SU-DHL-6 (cell line): ENCODE results near the gene SPA17.

Source experiments
- H2AFZ ChIP-seq: fragments of 200-600 bp; sonication (generic); 2 replicates; pipeline ENCODE4 v1.6.1; 2014; ENCODE audit warnings: low read depth, mild to moderate bottlenecking, moderate library complexity, mixed read lengths, antibody characterized with exemption, low read length; ENCODE audit not compliant: severe bottlenecking
- H3F3A ChIP-seq: fragments of 200-600 bp; shearing (Covaris generic); 2 replicates; pipeline ENCODE4 v1.6.0; 2016; ENCODE audit warnings: antibody characterized with exemption, mild to moderate bottlenecking; ENCODE audit not compliant: insufficient read depth
- H3K27ac ChIP-seq: fragments of 200-600 bp; sonication (generic); 2 replicates; pipeline ENCODE4 v1.5.1; 2016; ENCODE audit warnings: low read depth, mild to moderate bottlenecking, low read length, moderate library complexity, mixed read lengths
- H3K27me3 ChIP-seq: fragments of 200-600 bp; sonication (generic), shearing (Covaris generic); 2 replicates; pipeline ENCODE4 v1.6.0; 2014; ENCODE audit warnings: mild to moderate bottlenecking, low read length
- H3K36me3 ChIP-seq: fragments of 200-600 bp; sonication (generic); 2 replicates; pipeline ENCODE4 v1.6.1; 2014; ENCODE audit warnings: mild to moderate bottlenecking, low read length, mixed read lengths
- H3K4me2 ChIP-seq: fragments of 300-600, 200-600 bp; shearing (Covaris generic), sonication (generic); 2 replicates; pipeline ENCODE4 v1.6.0; 2014; ENCODE audit warnings: low read length, low read depth, mild to moderate bottlenecking; ENCODE audit not compliant: poor library complexity, severe bottlenecking
- H3K4me3 ChIP-seq: fragments of 200-600 bp; sonication (generic); 2 replicates; pipeline ENCODE4 v1.5.1; 2014; ENCODE audit warnings: antibody characterized with exemption, low read length, mild to moderate bottlenecking, mixed read lengths; ENCODE audit not compliant: insufficient read depth, poor library complexity, severe bottlenecking
- H3K79me2 ChIP-seq: fragments of 200-600 bp; sonication (generic); 2 replicates; pipeline ENCODE4 v1.6.1; 2014; ENCODE audit warnings: mild to moderate bottlenecking, low read length, moderate library complexity; ENCODE audit not compliant: insufficient read depth
- H3K9ac ChIP-seq: fragments of 200-600 bp; sonication (generic); 2 replicates; pipeline ENCODE4 v1.7.0; 2014; ENCODE audit warnings: mild to moderate bottlenecking, low read length
- H3K9me2 ChIP-seq: fragments of 200-600 bp; sonication (generic); replicated peaks from 2 replicates; pipeline ENCODE4 v1.6.1; 2014; ENCODE audit warnings: low read length; ENCODE audit not compliant: insufficient read depth
- H3K9me3 ChIP-seq: fragments of 200-600 bp; sonication (generic); 2 replicates; pipeline ENCODE4 v1.6.1; 2014; ENCODE audit warnings: low read length, mixed read lengths; ENCODE audit not compliant: insufficient read depth
- H4K20me1 ChIP-seq: fragments of 200-600 bp; sonication (generic); 2 replicates; pipeline ENCODE4 v1.6.1; 2014; ENCODE audit warnings: low read depth, mild to moderate bottlenecking, antibody characterized with exemption, low read length, moderate library complexity, mixed read lengths
- EZH2phosphoT487 ChIP-seq: fragments of 200-600 bp; sonication (generic), shearing (Covaris generic); conservative IDR thresholded peaks from 2 replicates; pipeline ENCODE4 v1.6.1; 2018; ENCODE audit warnings: mild to moderate bottlenecking, antibody characterized with exemption, low read length, moderate library complexity, mixed read lengths
- TF ChIP-seq, protein P1 (sequence below): fragments of 200-600 bp; sonication (generic); IDR thresholded peaks from one replicate; pipeline ENCODE4 v1.5.1; 2017; ENCODE audit warnings: antibody characterized with exemption, mild to moderate bottlenecking, low read length, moderate library complexity; ENCODE audit not compliant: insufficient read depth, poor library complexity, severe bottlenecking

Gene SPA17

DNA sequence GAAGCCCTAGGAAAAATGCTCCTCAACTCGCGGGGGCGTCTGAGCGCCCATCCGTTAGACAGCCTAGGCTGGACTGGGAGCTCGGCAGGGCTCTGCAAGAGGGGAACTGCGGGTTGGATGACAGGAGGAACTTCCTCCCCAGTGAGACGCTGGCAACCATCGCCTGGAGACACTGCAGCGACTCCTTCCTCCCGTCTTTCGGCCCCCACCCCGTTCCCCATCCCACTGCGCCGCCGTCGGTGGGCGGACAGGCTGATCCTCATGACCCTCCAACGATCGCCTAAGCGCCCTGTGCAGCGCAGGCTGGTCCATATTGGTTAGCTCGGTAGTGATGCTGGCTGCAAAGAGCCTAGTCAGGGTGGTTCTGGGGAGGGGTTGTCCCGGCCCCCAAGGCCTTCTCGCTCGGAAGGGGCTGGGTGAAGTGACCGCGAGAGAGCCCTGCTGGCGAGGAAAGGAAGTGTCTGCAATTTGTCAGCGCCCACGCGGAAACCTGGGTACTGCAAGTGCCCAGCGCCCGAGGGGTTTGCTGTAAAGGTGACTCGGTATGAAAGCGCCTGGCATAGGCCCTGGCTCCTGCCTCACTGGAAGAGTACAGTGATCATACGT is 66.7 kb downstream of the SPA17 start:
- Histone ChIP-seq H3K4me2 (peak overlapping the region; percentile 57), H3K27me3 (no peaks in the 10 kb centered on the region), H3K9me2 (no peaks in the 10 kb centered on the region), H3K9ac (peak overlapping the region; percentile 64), H4K20me1 (no peaks in the 10 kb centered on the region), H3K4me3 (peak overlapping the region; percentile 72), H3K36me3 (no peaks in the 10 kb centered on the region), H3F3A (peaks cover 8% of the 10 kb centered on the region; the same call in 1 of the 2 replicates), H3K79me2 (no peaks in the 10 kb centered on the region), H3K27ac (no peak overlapping the region), H2AFZ (peak overlapping the region; percentile 82), H3K9me3 (no peaks in the 10 kb centered on the region)
- TF ChIP-seq, protein P1, sequence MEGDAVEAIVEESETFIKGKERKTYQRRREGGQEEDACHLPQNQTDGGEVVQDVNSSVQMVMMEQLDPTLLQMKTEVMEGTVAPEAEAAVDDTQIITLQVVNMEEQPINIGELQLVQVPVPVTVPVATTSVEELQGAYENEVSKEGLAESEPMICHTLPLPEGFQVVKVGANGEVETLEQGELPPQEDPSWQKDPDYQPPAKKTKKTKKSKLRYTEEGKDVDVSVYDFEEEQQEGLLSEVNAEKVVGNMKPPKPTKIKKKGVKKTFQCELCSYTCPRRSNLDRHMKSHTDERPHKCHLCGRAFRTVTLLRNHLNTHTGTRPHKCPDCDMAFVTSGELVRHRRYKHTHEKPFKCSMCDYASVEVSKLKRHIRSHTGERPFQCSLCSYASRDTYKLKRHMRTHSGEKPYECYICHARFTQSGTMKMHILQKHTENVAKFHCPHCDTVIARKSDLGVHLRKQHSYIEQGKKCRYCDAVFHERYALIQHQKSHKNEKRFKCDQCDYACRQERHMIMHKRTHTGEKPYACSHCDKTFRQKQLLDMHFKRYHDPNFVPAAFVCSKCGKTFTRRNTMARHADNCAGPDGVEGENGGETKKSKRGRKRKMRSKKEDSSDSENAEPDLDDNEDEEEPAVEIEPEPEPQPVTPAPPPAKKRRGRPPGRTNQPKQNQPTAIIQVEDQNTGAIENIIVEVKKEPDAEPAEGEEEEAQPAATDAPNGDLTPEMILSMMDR, result peak; percentile 29
- TF ChIP-seq EZH2phosphoT487, result no peak

DNA sequence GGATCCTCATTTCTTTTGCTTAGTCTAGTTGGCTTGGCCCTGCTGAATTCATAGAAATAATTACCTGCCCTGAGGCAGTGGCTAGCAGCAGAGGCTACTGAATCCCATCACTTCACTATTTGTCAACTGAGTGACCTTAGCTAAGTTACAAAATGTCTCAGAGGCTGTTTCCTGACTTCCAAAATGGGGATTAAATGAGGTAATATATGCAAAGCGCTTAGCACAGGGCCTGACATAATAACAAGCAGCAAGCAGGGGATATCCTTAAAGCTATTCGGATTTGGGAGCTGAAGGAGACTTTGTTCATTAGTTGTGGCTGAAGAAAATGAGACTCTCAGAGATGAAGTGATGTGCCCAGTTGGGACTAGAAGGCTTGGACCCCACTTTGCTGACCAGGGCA is 68.9 kb downstream of the SPA17 start:
- H3F3A ChIP-seq, result peaks cover 8% of the 10 kb centered on the region; the same call in 1 of the 2 replicates
- no peak overlapping the region for H2AFZ ChIP-seq
- TF ChIP-seq, protein P1, result no peak
- no peak for TF ChIP-seq EZH2phosphoT487
- H4K20me1 ChIP-seq, result no peaks in the 10 kb centered on the region
- no peaks in the 10 kb centered on the region for H3K9me2 ChIP-seq
- H3K4me2 ChIP-seq, result no peak overlapping the region
- no peak overlapping the region for H3K4me3 ChIP-seq
- H3K9me3 ChIP-seq, result no peaks in the 10 kb centered on the region
- H3K9ac ChIP-seq, result no peak overlapping the region
- H3K27ac ChIP-seq, result no peak overlapping the region
- H3K79me2 ChIP-seq, result no peaks in the 10 kb centered on the region
- H3K27me3 ChIP-seq, result no peaks in the 10 kb centered on the region
- no peaks in the 10 kb centered on the region for H3K36me3 ChIP-seq

DNA sequence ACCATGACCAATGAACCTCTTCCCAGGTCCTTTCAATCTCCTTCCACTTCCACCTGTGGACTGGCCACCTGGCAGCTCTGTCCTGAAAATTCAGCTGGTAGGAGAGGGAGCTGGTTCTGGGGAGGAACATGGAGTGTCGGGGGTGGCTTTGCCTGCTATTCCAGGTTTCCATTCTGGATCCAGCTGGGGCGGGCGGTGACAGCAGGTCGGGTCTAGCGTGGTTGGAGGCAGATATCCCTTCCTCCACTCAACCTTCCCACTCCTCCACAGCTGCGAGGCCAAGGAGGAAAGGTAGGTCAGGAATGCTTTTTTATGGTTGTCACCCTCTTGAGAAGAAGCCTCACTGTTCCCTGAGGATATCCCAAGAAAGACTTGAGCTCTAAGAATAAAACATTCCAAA is 69.3 kb downstream of the SPA17 start:
- Histone ChIP-seq H3K4me3 (no peak overlapping the region), H3K36me3 (no peaks in the 10 kb centered on the region), H3F3A (peaks cover 8% of the 10 kb centered on the region; the same call in 1 of the 2 replicates), H3K9me3 (no peaks in the 10 kb centered on the region), H3K27me3 (no peaks in the 10 kb centered on the region), H3K79me2 (no peaks in the 10 kb centered on the region), H4K20me1 (no peaks in the 10 kb centered on the region), H3K9me2 (no peaks in the 10 kb centered on the region), H3K27ac (no peak overlapping the region), H3K4me2 (no peak overlapping the region), H2AFZ (no peak overlapping the region), H3K9ac (no peak overlapping the region)
- TF ChIP-seq EZH2phosphoT487, result no peak
- TF ChIP-seq, protein P1, result no peak
